ENCODE results near the gene PLA2G4A.

DNA sequence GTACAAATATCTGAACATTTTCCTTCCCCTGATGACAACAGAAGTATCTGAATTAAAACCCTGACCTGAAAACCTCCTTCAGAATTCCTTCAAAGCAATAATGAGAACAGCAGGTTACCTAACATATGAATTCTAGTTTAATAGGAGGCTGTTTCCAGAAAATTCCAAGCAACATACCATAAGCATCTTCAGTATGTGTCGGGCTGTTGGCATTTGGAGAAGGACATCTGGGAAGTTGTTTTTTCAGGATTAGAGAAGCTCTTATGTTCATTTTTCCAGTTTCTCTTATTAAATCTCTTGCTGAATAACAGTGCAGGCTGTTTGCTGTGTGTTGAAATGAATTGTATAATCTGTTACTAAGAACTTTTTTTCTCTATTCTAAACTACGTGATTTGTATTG, 101.5 kb downstream of the PLA2G4A start:
- TF ChIP-seq, protein P1, sequence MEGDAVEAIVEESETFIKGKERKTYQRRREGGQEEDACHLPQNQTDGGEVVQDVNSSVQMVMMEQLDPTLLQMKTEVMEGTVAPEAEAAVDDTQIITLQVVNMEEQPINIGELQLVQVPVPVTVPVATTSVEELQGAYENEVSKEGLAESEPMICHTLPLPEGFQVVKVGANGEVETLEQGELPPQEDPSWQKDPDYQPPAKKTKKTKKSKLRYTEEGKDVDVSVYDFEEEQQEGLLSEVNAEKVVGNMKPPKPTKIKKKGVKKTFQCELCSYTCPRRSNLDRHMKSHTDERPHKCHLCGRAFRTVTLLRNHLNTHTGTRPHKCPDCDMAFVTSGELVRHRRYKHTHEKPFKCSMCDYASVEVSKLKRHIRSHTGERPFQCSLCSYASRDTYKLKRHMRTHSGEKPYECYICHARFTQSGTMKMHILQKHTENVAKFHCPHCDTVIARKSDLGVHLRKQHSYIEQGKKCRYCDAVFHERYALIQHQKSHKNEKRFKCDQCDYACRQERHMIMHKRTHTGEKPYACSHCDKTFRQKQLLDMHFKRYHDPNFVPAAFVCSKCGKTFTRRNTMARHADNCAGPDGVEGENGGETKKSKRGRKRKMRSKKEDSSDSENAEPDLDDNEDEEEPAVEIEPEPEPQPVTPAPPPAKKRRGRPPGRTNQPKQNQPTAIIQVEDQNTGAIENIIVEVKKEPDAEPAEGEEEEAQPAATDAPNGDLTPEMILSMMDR (conservative IDR thresholded peaks at IDR 0.05; ENCODE audit: low read length) = no peak
- TF ChIP-seq EZH2phosphoT487 (IDR thresholded peaks at IDR 0.05; ENCODE audit: borderline replicate concordance) = no peak

All from Loucy (cell line).